HG03045 (cell line): ENCODE data around the gene NELL2.
"Not testable (repeated sequence)": the region's sequence is repeated elsewhere in the genome, so short reads cannot be mapped to it uniquely, and the experiment has no call there.

Source experiments
- ATAC-seq: cut with Tn5 transposase; IDR thresholded peaks from one replicate; pipeline ENCODE4 v1.9.1; 2021; ENCODE audit warnings: mild to moderate bottlenecking, moderate library complexity; ENCODE audit not compliant: unreplicated experiment

Gene NELL2

DNA sequence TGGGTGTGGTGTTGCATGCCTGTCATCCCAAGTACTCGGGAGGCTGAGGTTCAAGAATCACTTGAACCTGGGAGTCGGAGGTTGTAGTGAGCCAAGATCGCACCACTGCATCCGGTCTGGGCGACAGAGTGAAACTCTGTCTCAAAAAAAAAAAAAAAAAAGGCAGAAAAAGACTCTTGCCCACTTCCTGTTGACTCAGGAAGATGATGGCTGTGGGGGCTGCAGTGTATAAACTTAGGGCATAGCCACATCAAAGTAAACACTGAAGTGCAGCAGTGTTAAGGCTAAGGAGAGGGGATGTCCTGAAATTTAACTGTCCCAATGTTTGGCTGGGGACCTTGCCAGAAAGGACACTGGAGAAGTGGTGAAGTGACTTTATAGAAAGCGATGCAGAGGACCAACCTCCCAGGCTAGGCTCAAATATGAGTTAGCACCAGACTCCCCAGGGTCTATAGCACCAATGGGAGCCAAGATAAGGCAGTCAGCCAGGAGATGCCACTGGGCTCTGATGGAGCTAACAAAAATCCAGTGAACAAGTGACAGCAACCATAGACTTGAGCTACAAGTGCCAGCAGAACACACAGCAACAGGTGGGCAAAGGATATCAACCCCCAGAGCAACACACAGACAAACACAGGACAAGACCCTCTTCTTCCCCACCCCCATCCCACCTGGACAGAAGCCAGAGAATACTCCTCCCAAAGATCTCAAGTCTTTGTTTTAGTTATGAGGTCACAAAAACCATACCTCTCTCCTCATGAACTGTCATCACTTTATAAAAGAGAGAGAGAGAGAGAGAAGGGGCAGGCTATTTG, 28.0 kb downstream of the NELL2 start:
- ATAC-seq, result peak; percentile 90

DNA sequence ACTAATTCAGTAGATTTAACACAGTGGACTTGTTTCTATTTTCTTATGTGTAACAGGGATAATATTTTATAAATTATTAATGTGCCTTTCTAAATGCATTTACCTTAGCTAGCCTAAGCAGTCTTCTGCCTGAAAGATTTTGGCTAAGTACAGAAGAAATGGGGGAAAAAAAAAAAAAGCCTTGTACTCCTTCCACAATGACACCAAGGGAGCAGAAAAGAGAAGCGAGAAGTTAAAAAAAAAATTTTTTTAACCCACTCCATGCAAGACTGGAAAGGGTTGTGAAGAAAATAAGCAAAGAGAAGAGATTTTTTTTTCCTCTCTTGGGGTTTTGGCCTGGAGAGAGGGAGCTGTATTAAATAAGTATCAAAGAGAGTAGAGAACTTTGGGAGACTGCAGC, 28.7 kb downstream of the NELL2 start:
- peak; percentile 21 for ATAC-seq

DNA sequence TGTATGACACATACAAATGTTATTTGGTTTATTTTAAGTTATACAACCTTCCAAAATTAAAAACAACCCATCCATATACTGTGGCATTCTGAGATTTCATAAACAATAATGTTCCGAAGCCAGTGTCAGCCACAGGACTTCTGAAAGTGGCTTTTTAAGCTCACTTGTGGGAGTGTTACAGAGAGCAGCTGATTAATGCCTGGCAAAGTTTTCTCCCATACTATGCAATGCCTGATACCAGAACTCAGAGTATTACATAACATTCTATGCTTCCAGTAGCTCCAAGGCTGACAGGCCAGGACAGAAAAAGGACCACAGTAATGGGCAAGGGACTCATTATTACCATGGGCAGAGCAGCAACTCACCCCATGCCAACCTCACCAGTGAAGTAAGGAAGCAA, 29.3 kb downstream of the NELL2 start:
- ATAC-seq, result no peak

DNA sequence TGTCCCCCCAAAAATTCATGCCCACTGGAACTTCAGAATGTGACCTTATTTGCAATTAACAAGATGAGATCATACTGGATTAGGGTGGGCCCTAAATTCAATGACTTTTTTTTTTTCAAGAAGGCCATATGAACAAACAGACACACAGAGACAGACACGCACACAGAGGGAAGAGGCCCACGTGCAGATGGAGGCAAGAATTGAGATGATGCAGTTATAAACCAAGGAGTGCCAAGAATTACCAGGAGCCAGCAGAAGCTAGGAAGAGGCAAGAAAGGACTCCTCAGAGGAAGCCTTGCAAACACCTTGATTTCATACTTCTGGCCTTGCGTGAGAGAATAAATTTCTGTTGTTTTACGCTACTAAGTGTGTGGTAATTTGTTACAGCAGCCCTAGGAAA, 33.4 kb downstream of the NELL2 start:
- ATAC-seq, result no peak

DNA sequence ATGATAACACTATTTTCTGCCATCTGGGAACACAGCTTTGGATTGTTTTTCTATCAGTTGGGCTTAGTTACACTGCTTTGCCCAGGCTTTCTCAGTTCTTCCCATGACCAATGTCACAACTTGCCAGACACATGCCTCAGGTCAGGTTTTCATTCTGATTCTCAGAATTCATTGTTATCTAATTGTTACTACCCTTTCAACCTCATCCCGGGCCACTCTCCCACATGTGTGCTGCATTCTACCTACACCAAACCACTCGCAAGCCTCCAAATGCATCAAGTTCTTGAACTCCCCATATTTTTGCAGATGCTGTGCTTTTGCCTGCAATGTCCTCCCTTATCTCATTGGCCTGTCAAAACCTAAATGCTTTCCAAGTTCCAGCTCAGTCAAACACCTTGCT, 36.3 kb downstream of the NELL2 start:
- no peak for ATAC-seq

DNA sequence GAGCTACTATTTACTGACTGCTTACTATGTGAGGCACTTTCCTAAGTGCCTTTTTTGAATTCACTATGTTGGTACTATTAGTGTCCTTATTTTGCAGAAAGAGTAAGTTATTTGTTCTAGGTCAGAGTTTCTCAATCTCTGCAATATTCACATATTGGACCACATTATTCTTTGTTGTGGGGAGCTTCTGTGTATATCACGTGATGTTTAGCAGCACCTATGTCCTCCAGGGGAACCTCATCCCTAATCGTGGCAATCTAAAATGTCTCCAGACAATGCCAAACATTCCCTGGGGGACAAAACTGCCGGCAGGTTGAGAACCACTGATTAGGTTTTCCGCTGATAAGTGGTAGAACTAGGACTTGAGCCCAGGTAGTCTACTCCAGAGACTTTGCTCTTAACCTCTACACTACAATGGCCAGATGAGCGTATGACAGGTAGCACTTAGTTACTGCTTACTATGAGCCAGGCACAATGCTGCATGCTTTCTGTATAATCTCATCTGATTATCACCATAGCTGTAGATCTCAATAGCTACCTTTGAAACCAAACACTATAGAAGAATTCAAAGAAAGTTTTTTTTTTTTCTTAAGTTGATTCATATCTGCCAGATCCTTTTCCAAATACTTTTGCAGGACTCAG, 38.9 kb downstream of the NELL2 start:
- ATAC-seq, result no peak

DNA sequence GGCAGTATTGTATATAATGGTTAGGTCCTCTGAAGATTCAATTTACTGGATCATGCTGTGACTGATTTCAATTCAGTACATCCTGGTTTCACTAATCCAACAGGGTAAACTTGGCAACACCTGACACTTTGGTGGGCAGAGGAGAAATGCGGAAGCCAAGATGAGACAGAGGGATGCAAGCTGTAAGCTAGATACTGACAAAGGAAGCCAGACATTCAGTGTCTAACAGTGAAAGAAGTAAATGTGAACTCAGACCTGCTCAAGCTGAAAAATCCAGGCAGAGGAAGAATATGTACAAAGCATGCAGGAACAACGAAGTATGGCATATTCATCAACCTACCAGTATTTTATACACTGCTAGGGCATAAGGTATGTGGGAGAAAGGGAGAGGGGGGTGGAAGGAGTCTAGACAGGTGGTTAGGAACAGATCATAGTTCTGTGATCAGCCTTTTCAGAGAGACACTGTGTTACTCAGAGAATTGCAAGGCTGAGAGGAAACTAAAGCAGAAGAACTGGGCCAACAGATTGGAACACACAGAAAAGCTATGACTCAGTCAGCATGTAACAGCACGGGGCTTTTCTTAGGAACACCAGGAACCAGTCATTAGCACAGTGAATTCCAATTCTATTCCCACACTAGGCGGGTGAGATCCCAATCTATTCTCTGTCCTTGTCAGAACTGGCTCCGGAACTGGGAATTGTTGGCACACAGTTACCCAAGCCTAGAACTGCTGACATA, 40.3 kb downstream of the NELL2 start:
- no peak for ATAC-seq

DNA sequence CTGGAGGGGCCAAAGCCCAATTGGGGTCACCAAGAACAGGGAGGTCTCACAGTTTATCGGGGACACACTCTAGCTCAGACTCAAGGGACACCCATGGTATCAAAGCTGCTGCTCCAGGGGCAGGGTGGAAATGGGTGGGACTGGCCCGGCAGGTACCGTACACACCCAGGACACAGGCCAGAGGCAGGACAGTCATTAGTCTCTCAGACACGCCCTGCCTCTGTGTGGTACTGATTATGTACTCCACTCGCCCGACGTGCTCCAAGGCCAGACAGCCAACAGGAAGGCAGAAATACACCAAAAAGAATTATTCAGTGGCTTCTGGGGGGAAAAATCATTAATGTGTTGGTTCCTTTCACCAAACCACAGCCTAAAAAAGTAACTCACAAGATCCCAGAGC, 41.1 kb downstream of the NELL2 start:
- not testable (repeated sequence) for ATAC-seq

DNA sequence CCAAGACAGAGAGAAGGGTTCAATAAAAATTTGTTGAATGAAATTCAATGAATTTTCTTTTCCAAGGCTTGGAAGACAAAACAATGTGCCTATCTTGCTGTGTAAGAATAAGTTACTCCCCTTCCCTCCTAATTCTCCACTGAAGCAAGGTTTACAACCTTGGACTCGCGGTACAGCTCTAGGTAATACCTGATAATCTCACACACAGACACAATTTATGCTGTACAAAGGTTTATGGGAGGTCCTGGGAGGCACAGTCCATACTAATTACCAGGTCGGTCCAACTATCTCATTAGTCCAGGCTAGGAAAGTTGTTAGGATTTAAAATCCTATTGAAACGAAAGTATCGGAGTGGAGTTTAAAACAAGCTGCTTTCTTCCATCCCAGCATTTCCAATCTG, 42.6 kb downstream of the NELL2 start:
- ATAC-seq, result no peak

DNA sequence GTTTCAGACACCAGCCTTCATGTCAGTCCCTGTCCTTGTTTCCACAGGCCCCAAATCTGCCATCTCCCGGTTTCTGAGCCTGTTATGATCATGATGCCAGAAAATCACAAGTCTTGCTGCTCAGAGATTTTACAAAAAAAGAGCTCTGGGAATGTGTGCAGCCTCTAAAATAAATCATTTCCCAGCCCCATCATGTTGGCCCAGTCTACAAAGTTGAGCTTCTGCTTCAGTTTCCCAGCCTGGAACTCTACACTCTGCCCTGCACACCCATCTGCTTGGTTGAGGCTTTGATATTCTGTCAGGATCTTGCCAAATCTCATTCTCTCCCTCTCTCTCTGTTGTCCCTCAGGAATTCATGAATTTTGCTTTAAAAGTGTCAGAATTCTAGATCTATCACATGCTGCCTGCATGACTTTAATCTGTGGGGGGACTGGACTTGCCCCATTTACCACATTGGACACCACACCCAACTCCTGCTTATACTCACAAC, 45.5 kb downstream of the NELL2 start:
- no peak for ATAC-seq

DNA sequence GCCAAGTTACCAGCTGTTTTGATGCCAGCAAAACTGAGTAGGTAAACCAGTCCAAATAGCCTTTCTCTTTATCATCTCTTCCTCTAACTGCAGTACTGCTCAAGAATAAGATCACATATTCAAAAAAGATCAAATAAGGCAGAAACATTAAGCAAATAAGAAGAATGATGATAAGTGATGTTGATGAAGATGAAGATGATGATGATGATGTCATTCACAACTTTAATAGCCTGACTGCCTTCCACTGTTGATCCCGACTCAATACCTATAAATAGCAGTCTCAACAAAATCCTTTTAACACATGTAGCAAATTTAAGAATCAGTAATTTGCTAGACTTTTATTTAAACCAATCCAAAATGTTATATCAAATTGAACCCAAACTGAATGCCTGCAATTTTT, 47.1 kb downstream of the NELL2 start:
- no peak for ATAC-seq

DNA sequence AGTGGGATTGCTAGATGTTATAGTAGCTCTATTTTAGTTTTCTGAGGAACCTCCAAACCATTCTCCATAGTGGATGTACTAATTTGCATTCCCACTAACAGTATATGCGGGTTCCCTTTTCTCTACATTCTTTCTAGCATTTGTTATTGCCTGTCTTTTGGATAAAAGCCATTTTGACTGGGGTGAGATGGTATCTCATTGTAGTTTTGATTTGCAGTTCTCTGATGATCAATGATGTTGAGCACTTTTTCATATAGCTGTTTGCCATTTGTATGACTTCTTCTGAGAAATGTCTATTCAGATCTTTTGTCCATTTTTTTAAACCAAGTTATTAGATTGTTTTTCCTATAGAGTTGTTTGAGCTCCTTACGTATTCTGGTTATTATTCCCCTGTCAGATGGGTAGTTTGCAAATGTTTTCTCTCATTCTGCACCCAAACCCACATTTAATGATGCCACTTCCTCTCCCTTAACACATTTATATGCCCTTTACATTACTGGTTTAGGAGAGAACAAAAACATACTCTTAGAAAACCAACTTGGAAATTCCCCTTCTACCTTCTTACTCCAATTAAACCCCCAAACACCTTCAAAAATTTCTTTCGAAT, 48.2 kb downstream of the NELL2 start:
- no peak for ATAC-seq

DNA sequence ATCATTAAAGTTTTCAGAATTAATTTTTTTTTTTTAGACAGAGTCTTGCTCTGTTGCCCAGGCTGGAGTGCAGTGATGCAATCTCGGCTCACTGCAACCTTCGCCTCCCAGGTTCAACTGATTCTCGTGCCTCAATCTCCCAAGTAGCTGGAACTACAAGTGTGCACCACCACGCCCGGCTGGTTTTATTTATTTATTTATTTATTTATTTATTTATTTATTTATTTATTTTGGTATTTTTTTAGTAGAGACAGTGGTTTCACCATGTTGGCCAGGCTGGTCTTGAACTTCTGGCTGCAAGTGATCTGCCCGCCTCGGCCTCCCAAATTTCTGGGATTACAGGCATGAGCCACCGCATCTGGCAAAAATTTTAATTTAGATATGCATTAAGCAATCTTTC, 54.4 kb downstream of the NELL2 start:
- not testable (repeated sequence) for ATAC-seq

DNA sequence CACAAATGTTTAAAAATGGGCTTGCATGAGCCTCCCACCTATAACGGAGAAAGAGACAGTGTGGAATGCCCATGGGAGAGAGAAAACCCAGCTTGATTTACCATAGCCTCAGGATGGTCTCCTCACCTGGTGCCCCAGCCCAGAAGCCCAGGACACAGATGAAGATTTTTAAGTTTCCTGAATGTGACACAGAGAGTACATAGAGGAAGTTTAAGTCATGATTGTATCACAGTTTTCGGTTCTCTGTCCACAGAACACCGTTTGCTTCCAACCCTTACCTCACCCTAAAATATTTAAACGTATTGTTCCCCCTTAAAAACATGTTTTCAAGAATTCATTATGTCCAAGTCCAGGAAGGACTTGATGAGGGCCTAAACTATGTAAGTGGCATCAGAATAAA, 56.2 kb downstream of the NELL2 start:
- ATAC-seq, result no peak

DNA sequence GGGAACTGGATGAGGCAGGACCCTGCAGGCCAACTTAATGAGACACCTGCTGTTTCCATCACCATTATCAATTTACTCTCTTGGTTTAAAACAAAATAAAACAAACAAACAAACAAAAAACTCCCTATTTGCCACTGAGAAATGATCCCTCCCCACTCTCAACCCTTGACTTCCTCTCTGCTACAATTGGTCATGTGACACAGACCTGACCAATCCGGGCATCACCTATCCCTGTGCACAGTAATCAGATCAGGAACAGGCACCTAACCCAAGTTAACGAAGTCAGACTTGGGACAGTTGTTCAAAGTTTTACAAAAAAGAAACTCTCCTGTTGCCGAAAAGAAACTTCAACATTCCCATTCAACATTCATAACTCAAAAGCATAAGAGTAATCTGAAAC, 58.4 kb downstream of the NELL2 start:
- ATAC-seq, result no peak

DNA sequence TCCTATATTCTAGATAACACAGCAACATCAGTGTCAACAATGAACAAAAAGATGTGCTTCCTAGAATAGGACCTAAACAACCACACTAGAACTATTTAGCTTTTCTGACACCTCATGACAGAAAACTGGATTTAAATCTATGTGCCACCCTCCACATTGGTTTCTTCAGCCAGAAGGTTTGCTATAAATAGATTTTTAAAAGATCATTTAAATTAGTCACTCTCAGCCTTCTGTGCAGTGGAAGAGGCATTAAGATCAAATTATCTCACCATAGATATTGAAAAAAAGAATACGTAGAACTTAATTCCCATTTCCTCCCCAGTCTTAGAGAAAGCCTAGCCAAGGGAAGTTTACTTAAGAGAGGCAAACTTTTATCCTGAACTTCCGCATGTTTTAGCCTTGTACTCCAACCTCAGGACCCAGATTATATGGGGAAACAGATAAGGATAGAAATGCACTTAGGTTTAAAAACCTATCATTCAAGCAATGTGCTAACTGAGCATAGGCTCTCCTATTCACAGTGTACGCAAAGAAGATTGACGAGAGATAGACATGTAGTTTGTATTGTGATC, 59.6 kb downstream of the NELL2 start:
- ATAC-seq, result no peak

DNA sequence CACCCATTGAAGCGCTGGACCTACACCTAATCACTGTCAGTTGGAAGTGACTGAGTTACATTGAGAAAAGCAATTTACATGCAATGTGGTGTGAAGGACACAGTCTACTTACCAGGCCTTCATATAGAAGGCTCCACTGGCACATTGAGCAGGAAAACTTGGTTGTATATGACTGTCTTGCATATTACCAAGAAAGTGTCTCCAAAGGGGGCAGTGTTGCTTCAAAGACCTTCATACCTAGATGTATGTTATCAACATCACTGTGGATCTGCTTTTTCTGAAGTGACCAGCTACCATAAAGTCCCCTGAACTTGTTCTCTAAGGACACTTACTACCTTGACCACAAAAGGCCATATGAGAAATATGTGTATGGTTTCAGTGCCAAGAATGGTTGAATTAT, 64.1 kb downstream of the NELL2 start:
- ATAC-seq, result peak; percentile 60

DNA sequence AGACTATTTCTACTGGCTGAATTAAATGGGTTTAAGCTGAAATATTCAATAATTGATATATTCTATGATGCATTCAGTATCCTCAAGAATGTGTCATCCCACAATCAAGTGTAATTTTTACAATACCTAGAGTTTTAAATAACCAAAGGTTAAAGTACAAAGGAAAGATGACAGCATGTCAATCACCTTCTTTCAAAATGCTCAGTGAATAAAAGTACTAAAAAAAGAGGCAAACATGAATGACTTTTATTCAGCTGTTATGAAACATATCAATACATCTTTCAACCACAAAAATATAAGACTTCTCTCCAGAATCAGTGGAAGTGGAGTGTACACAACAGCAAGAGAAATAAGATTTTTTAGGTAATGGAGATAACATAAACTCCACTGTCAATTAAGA, 72.0 kb downstream of the NELL2 start:
- no peak for ATAC-seq

DNA sequence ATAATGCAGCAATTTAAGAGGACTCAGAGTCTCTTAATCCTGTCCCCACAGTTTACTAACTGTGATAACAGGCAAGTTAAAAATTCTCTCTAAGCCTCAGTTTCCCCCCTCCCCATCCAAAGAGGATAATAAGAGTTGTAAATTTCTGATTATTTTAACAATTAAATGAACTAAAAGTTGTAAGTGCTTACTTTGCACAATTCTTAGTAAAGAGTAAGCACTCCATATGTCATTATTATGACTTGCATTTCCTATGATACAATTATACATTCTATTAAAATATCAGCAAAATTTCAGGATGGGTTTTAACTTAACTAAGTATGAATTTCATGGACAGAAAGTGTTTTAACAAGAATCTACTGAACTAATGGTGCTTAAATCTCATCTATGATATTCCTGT, 80.1 kb downstream of the NELL2 start:
- ATAC-seq, result no peak

DNA sequence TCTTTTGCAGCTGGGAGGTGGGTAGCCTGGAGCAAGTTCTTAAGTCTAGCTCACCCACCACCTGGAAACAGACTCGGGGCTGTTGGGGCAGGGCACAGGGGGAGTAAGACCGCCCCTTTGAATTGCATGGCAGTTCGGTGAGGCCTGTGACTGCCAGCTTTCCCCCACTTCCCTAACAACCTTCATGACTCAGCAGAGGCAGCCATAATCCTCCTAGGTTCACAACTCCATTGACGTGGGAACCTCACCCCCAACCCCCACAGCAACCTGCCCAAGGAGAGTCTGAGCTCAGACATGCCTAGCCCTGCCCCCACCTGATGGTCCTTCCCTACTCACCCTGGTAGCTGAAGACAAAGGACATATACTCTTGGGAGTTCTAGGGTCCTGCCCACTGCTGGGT, 87.4 kb downstream of the NELL2 start:
- ATAC-seq, result no peak

DNA sequence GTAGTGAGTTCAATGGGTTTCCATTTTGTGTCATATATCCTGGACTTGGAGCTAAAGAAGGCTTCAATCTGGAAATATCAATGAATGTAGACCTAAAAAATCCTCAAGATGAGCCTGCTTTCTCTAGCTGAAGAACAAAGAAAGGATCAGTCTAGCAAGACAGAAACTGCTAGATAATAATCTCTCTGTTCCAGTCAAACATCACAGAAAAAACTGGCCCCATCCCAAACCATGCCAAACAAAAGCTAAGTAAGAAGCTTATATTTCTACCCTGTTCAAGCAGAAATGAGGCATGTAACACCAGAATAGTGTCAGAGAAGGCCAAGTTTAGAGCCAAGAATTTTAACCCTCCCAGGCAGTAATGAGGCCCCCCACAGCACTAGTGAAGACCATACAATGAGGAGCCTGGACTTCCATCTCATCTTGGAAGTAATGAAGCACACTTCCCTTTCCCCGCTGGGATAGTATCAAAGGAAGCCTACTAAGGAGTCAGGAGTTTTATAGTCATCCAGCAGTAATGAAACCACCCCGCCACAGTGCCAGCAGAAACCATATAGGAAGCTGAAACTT, 95.8 kb downstream of the NELL2 start:
- no peak for ATAC-seq
